GM18505 (cell line): ENCODE measurements around the gene CTIF.

Experiments
- ATAC-seq: cut with Tn5 transposase; IDR thresholded peaks from one replicate; pipeline ENCODE4 v1.9.1; 2021; ENCODE audit not compliant: unreplicated experiment
- POLR2A ChIP-seq: IDR thresholded peaks from 4 replicates; pipeline ENCODE4 v1.6.1; 2011; ENCODE audit warnings: borderline replicate concordance; ENCODE audit not compliant: insufficient read depth, insufficient read length; ENCODE audit errors: extremely low read depth

The CTIF gene

GRCh38 chr18:48885266-48885923, 346.6 kb downstream of the CTIF start:
- TF ChIP-seq POLR2A, result no peak

DNA sequence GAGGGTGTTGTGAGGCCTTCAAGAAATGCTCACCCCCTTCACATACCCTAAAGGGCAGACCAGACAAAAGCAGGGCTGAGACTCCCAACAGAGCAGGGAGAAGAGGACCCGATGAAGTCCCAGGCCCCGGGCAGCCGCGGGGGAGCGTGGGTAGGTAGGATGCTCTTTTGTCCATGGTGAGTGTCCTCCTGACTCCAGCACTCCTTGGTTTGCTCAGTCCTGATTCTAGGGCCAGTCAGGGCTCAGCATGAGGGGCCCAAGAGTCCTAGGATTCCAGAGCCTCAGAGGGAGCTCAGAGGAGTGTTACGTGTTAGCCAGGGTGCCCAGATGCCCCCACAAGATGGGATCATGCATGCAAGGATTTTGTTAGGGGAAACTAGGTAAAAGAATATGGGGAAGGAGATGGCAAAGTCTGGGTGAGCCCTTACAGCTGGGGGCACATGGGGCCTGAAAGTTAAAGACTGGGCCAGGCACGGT, 347.1 kb downstream of the CTIF start:
- ATAC-seq, result no peak
- TF ChIP-seq POLR2A, result no peak

More at GRCh38 chr18:48885266-48885923, 346.6 kb downstream of the CTIF start:
- no peak for ATAC-seq

DNA sequence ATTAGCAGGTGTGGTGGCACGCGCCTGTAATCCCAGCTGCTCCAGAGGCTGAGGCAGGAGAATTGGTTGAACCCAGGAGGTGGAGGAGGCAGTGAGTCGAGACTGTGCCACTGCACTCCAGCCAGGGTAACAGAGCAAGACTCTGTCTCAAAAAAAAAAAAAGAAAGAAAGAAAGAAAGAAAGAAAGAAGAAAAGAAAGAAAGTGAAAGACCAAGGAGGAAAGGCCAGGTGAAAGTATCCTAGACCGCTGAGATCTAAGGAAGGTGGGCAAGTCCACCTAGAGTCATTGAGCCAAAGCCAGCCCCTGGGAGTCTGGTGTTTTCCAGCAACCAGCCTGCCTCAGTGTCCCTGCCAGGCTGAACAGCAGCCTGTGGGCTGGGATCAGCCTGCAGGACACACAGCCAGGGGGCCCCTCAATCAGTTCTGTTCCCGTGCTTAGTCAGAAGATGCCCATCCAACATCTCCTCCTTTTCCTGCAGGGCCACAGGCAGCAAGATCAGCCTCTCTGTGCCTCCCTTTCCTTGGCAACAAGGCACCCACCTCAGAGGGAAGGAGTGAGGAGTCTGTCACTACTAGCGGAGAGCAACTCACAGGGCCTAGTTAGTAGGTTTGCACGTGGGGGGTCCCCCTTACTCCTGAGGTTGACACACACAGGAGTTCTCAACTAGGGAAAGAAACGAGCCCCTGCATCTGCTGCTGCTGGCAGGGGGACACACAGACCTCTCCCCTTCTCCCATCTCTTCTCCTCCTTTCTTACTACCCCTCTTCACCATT, 347.9 kb downstream of the CTIF start:
- no peak for TF ChIP-seq POLR2A
- ATAC-seq, result no peak

- no peak for TF ChIP-seq POLR2A
- no peak for ATAC-seq
These were observed 348.6 kb downstream of the CTIF start for GRCh38 chr18:48887294-48887904.

- no peak for ATAC-seq
- TF ChIP-seq POLR2A, result no peak
These were observed 349.3 kb downstream of the CTIF start for GRCh38 chr18:48887905-48888772.

GRCh38 chr18:48888773-48889080, 349.9 kb downstream of the CTIF start:
- no peak for ATAC-seq
- no peak for TF ChIP-seq POLR2A

GRCh38 chr18:48889115-48889941, 350.5 kb downstream of the CTIF start:
- no peak for ATAC-seq
- TF ChIP-seq POLR2A, result no peak

- no peak for TF ChIP-seq POLR2A
- no peak for ATAC-seq
These were observed 351.3 kb downstream of the CTIF start for GRCh38 chr18:48889981-48890762.

- no peak for TF ChIP-seq POLR2A
- no peak for ATAC-seq
These were observed 352.9 kb downstream of the CTIF start for GRCh38 chr18:48891721-48892120.

DNA sequence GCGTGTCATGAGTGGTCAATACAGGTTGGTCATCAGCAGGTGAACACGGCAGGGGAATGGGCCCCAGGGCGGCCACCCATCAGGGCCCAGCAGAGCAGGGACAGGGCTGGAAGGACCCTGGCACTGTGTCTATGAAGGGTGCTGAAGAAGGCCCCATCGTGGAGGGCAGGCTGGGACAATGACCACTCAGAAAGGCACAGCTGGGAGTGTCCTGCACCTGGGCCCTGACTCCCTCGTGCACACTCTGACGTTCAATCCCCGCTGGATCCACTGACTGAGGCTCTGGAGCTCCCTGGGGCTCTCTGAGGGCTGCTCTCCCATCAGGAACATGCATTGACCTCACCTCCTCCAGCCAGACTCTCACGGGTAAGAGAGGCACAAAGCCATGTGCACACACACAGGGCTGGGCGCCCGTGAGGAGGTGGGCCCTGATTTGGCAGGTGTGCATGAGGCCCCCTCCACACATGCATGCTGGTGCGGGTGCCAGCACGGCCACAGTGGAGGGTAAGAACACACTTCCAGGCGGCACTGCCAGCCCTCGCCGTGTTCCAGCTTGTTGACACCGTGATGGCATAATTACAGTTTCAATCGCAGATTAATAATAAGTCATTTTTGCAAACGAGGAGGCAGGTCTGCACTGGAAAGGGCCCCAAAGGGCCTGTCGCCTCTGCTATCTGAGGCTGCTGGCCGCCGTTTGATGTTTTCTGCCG, 353.5 kb downstream of the CTIF start:
- ATAC-seq, result no peak
- no peak for TF ChIP-seq POLR2A

GRCh38 chr18:48893061-48893607, 354.3 kb downstream of the CTIF start:
- TF ChIP-seq POLR2A, result no peak
- no peak for ATAC-seq
